HG03066 (cell line): ENCODE results near the gene PAQR4.
A peak's percentile ranks its signal among the peaks of the same experiment; 100 is the strongest.

Experiments used
- ATAC-seq: cut with Tn5 transposase; IDR thresholded peaks from one replicate; pipeline ENCODE4 v1.9.1; 2021; ENCODE audit warnings: low read depth; ENCODE audit not compliant: unreplicated experiment

The PAQR4 gene

GRCh38 chr16:3003582-3004270, 34.6 kb downstream of the PAQR4 start:
- peak; percentile 99 for ATAC-seq

GRCh38 chr16:3004319-3004718, 35.2 kb downstream of the PAQR4 start:
- no peak for ATAC-seq

GRCh38 chr16:3004781-3005284, 35.7 kb downstream of the PAQR4 start:
- no peak for ATAC-seq

DNA sequence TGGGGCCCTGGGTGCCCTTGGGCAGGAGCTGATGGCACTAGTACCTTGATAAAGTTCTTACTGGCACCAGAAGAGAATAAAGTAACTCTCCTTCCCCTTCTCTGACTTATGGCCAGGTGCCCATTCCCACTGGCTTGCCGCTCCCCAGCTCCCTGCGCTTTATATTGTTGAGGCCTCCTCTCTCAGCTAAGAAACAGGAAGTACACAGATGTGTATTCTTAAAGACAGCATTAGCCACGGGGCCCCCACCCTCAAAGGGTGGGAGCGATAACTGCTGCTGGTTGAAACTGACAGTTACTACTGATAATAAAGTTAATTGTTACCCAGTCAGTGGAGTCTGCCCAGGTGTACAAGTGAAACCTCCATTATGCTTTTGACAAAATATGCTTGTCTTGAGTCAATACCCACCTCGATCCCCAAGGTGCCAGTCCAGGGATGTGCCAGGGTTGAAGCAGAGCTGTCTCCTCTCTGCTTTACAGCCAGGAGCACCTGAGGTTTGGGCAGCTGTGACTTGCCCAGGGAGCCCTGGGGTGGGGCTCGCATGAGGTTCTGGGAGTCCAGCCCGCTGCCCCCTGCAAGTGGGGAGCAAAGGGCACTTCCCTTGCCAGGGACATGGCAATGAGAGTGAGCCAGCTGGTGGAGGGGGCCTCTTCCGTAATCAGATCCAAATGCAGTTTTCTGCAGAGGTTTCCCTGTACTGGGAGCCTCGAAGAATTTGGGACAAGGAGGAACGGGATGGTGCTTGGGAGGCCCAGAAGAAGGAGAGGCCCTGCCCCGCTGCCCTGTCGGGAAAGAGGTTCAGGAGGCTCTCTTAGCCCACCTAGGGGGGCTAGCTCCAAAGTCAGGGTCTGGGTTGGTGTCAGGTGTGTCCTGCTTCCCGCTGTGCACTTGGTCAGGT, 38.2 kb downstream of the PAQR4 start:
- ATAC-seq = no peak

- no peak for ATAC-seq
These were observed 39.0 kb downstream of the PAQR4 start for GRCh38 chr16:3007957-3008689.

DNA sequence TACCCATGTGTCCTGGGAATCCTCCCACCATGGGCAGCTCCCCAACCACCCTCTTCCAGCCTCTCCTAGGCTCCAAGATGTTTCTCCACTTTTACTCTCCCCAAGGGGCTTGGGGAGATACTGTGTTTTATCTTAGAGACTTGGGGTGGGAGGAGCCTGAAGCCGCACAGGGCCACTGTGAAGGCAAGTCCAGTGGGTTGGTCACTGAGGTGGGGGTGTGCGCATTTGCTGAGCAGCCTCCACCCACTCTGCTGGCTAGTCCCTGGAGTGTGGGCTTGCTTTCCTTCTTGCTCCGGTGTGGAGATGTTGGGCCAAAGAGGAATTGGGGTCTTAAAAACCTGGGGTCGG, 39.5 kb downstream of the PAQR4 start:
- ATAC-seq = no peak

DNA sequence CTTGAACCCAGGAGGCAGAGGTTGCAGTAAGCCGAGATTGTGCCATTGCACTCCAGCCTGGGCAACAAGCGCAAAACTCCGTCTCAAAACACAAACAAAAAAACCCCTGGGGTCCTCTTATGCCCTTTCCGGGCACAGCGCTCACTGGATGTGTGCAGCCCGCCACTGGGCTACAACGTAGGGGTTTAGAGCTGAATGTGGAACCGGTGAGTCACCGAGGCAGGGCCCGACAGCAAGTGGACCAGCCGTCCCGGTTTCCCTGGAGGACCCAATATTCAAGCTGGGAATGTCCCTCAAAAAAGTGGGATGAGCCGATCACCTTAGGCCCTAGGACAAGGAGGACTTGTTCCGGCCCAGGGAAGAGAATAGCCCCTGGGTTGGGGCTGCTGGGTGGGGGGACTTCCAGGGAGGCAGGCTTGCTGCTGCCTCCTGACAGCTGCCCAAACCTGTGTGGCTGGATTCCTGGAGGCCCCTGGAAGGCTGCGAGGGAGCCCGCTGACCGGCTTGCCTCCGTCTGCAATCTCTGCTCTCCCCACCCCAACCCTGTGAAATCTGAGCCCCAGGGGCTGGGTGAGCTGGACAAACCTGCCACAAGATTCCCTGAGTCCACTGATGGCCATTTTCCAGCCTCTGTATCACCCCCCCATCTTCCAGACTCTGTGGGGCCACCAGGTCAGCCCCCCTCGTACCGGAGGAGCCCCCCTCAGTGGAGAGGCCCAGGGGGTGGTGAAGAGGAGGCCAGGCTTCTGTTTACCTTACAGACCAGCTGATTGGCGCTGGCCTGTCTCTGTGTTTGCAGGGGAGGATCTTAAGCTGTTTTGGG, 40.6 kb downstream of the PAQR4 start:
- ATAC-seq = no peak

DNA sequence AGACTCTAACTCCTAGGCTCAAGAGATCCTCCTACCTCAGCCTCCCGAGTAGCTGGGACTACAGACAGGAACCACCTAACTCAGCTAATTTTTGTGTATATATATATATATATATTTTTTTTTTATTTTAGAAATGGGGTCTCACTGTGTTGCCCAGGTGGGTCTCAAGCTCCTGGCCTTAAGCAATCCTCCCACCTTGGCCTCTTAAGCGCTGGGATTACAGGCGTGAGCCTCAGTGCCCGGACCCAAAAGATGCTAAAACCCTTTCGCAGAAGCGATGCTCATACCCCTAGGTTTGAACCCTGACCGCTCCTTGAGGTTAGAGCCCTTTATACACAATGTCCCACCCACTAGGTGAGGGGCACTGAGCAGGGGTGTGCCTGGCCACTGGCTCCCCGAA, 41.4 kb downstream of the PAQR4 start:
- no peak for ATAC-seq

DNA sequence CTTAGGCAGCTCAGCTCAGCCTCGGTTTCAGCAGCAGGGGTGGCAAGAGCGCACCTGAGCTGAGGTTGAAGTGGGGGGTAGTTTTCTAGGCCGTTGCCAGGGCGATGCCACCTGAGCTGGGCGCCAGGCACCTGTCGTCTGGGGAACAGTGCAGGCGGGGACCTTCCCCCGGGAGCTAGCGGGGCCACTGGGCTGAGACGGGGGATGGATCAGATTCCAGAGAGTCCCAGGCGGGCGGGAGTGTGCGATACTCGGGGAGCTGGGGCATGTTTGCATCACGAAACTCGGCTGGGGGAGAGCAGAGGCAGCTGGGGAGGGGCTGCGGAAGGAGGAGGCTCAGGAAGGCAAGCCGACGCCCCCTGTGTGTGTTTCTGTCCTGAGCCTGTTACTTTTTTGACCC, 43.1 kb downstream of the PAQR4 start:
- ATAC-seq = no peak

- no peak for ATAC-seq
These were observed 43.8 kb downstream of the PAQR4 start, which contains the start of gene CLDN9 for GRCh38 chr16:3012828-3013420. TSS of gene CLDN9 (plus strand) at chr16:3012923. CDS start at chr16:3013363, 440 bp downstream.

DNA sequence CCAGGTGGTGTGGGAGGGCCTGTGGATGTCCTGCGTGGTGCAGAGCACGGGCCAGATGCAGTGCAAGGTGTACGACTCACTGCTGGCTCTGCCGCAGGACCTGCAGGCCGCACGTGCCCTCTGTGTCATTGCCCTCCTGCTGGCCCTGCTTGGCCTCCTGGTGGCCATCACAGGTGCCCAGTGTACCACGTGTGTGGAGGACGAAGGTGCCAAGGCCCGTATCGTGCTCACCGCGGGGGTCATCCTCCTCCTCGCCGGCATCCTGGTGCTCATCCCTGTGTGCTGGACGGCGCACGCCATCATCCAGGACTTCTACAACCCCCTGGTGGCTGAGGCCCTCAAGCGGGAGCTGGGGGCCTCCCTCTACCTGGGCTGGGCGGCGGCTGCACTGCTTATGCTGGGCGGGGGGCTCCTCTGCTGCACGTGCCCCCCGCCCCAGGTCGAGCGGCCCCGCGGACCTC, 44.4 kb downstream of the PAQR4 start:
- ATAC-seq = no peak

DNA sequence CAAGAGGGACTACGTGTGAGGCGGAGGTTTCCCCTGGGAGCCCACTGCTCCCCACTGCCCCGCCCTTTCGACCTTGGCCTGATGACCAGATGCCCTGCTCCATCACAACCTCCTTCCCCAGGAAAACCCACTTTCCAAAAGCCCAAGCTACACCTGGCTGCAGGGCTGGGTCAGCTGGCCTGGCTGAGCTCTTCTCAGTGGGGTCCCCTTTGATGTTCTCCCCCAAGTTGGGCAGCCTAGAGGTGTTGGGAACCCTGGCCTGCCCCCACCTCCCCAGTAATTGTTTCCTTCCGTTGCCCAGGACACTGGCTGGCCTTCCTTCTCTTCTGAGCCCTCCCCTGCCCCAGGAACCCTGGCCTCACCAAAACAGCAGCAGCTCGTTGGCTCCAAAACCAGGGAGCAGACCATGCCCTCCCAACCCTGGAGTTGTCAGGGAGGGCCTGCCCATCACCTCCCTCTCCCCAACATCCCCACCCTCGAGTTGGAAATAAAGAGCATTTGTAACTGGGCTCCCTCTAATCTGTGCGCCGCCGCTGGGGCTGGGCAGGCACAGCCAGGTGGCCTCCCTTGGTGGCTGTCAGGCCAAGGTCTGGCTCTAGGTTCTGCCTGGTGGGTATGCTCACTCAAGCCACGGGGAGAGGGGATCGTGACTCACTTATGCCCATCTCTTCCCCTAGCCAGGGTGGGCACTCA, 45.0 kb downstream of the PAQR4 start:
- no peak for ATAC-seq

DNA sequence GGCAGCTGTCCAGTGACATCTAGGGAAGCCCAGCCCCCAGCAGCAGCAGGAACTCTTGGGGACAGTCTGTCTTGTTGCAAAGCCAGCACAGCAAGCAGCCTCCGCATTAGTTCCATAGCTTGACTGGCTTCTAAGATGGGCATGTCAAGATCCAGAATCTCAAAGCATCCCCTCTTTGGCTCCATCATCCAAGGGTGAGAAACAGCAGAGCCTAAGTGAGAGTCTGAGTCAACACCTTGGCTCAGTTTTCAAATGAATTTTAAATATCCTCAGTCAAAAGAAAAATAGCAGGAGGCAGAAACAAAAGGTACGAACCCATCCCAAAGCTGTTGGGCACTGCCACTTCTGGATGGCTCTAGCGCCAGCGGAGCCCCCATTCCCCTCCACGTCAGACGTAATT, 45.8 kb downstream of the PAQR4 start:
- no peak for ATAC-seq

DNA sequence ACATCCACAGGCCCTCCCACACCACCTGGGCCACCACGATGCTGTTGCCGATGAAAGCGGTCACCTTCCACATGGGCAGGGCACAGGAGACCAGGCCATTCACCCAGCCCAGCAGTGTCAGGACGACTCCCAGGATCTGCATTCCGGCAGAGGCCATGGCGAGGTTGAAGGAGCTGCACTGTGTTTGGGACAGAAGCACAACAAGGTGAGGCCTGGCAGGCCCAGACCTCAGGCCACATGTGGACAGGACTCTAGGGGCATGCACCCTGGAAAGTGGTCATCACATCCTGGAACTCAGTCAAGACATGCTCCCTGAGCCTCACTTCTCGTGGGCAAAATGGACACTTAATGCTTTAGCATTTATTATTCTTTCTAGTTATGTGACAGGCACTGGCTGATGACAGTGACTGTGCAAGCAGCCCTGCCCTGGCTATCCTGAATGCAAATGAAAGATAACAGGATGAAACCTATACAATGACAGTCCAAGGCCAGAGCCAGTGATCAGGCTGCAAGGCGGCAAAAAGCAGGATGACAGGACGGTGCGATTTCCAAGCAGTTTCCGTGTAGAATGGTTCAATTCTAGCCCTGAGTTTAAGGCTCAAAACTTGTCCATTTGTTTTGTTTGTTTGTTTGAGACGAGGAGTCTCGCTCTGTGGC, 46.8 kb downstream of the PAQR4 start:
- ATAC-seq = no peak

GRCh38 chr16:3017344-3017743, 48.2 kb downstream of the PAQR4 start:
- no peak for ATAC-seq

GRCh38 chr16:3017794-3018506, 48.8 kb downstream of the PAQR4 start, which contains the start of gene CLDN6:
TSS of gene CLDN6 (minus strand) at chr16:3018183. CDS start at chr16:3016021, 2,162 bp downstream.
- ATAC-seq = no peak

- no peak for ATAC-seq
These were observed 50.6 kb downstream of the PAQR4 start for GRCh38 chr16:3019594-3020246.
